UCSD-AML1 (cell line): ENCODE data around the gene GNAO1.

Experiments used
- DNase-seq: peaks from one replicate; lab custom pipeline; 2025; ENCODE audit not compliant: unreplicated experiment; lab: John Stamatoyannopoulos, UW

The GNAO1 gene

GRCh38 chr16:56306690-56307533 is 115.6 kb downstream of the GNAO1 start:
- no peak for DNase-seq

GRCh38 chr16:56307534-56307873 is 116.2 kb downstream of the GNAO1 start:
- DNase-seq, result no peak

GRCh38 chr16:56309008-56309407 is 117.7 kb downstream of the GNAO1 start:
- no peak for DNase-seq

- no peak for DNase-seq
These were observed 119.4 kb downstream of the GNAO1 start for GRCh38 chr16:56310690-56311089.

- DNase-seq, result no peak
These were observed 120.1 kb downstream of the GNAO1 start for GRCh38 chr16:56311208-56312027.

GRCh38 chr16:56312028-56312300 is 120.7 kb downstream of the GNAO1 start:
- DNase-seq, result no peak

GRCh38 chr16:56312556-56312955 is 121.3 kb downstream of the GNAO1 start:
- DNase-seq, result no peak

GRCh38 chr16:56314244-56314850 is 123.1 kb downstream of the GNAO1 start:
- no peak for DNase-seq

GRCh38 chr16:56315955-56316354 is 124.7 kb downstream of the GNAO1 start:
- DNase-seq, result no peak

GRCh38 chr16:56316545-56316944 is 125.3 kb downstream of the GNAO1 start:
- no peak for DNase-seq

- peak; percentile 67 for DNase-seq
These were observed 126.9 kb downstream of the GNAO1 start for GRCh38 chr16:56317998-56318826.

GRCh38 chr16:56318827-56319140 is 127.5 kb downstream of the GNAO1 start:
- no peak for DNase-seq

- no peak for DNase-seq
These were observed 128.1 kb downstream of the GNAO1 start for GRCh38 chr16:56319376-56319775.

- DNase-seq, result no peak
These were observed 128.8 kb downstream of the GNAO1 start for GRCh38 chr16:56320056-56320455.

GRCh38 chr16:56320811-56321558 is 129.7 kb downstream of the GNAO1 start:
- peak; percentile 22 for DNase-seq

GRCh38 chr16:56321571-56321970 is 130.3 kb downstream of the GNAO1 start:
- DNase-seq, result no peak

GRCh38 chr16:56324406-56324805 is 133.1 kb downstream of the GNAO1 start:
- no peak for DNase-seq

- DNase-seq, result no peak
These were observed 134.7 kb downstream of the GNAO1 start for GRCh38 chr16:56325956-56326355.

GRCh38 chr16:56327071-56327928 is 136.0 kb downstream of the GNAO1 start:
- DNase-seq, result no peak

- no peak for DNase-seq
These were observed 136.6 kb downstream of the GNAO1 start for GRCh38 chr16:56327929-56328258.
